Skeletal muscle tissue (tissue), 4 donors: ENCODE measurements around the gene CUEDC2. TPM values are rescaled to one million over a fixed set of nuclear protein-coding genes. Genes with fewer than 3 reads are reported as not detected.

Experiments used
- H3K27ac ChIP-seq: one replicate; pipeline ENCODE4 v1.7.0; 2013; ENCODE audit warnings: mild to moderate bottlenecking, low read depth, low read length, inconsistent platforms
- H3K27me3 ChIP-seq, 3 donors: one replicate each; pipeline ENCODE4 v1.7.0; 2013; ENCODE audit warnings: low read length in 3 of 3; ENCODE audit not compliant: control insufficient read depth in 3 of 3, insufficient read depth in 3 of 3
- H3K36me3 ChIP-seq, 3 donors: one replicate each; pipeline ENCODE4 v1.7.0; 2013; ENCODE audit warnings: low read length in 3 of 3; ENCODE audit not compliant: control insufficient read depth in 3 of 3, insufficient read depth in 3 of 3
- H3K4me1 ChIP-seq, 3 donors: one replicate each; pipeline ENCODE4 v1.7.0; 2013; ENCODE audit warnings: low read length in 3 of 3, mild to moderate bottlenecking in 3 of 3; ENCODE audit not compliant: control insufficient read depth in 3 of 3, insufficient read depth in 3 of 3
- H3K4me3 ChIP-seq, 3 donors: one replicate each; pipeline ENCODE4 v1.7.0; 2013; ENCODE audit warnings: low read length in 3 of 3
- H3K9ac ChIP-seq, 3 donors: one replicate each; pipeline ENCODE4 v1.7.0; 2013; ENCODE audit warnings: low read length in 3 of 3, mild to moderate bottlenecking in 3 of 3, moderate library complexity in 2 of 3, low read depth in 1 of 3
- H3K9me3 ChIP-seq, 3 donors: one replicate each; pipeline ENCODE4 v1.7.0; 2013; ENCODE audit warnings: low read length in 3 of 3; ENCODE audit not compliant: control insufficient read depth in 3 of 3
- total RNA-seq: library from RNA; depleted of rRNA; stranded (reverse); fragments of >200 nt; gene quantifications from one replicate; pipeline ENCODE4 v1.2.3, GENCODE V29; 2014
- donor health status: Osteomylitis.

Gene CUEDC2
- total RNA-seq, 1 donor from 2014 or later = 31.3 TPM

- peaks cover 10 to 14% (median 13%) of the 10 kb centered on the region in 3 donors for H3K4me1 ChIP-seq
- peaks cover 4 to 8% (median 7%) of the 10 kb centered on the region in 3 donors for H3K36me3 ChIP-seq
- H3K27ac ChIP-seq = no peak overlapping the region
- H3K9ac ChIP-seq = no peak overlapping the region
- H3K27me3 ChIP-seq = peaks cover 3 to 10% (median 5%) of the 10 kb centered on the region in 3 donors
- H3K9me3 ChIP-seq = no peaks in the 10 kb centered on the region
- H3K4me3 ChIP-seq = no peak overlapping the region
These were observed 2.9 kb downstream of the CUEDC2 start for GRCh38 chr10:102429468-102429867.

GRCh38 chr10:102426803-102427287 lies 5.5 kb downstream of the CUEDC2 start:
- H3K27me3 ChIP-seq = no peaks in the 10 kb centered on the region
- peaks cover 21 to 23% (median 22%) of the 10 kb centered on the region in 3 donors for H3K4me1 ChIP-seq
- peaks cover 19 to 22% (median 20%) of the 10 kb centered on the region in 3 donors for H3K36me3 ChIP-seq
- H3K27ac ChIP-seq = no peak overlapping the region
- H3K9me3 ChIP-seq = no peaks in the 10 kb centered on the region
- H3K4me3 ChIP-seq = no peak overlapping the region
- no peak overlapping the region for H3K9ac ChIP-seq

DNA sequence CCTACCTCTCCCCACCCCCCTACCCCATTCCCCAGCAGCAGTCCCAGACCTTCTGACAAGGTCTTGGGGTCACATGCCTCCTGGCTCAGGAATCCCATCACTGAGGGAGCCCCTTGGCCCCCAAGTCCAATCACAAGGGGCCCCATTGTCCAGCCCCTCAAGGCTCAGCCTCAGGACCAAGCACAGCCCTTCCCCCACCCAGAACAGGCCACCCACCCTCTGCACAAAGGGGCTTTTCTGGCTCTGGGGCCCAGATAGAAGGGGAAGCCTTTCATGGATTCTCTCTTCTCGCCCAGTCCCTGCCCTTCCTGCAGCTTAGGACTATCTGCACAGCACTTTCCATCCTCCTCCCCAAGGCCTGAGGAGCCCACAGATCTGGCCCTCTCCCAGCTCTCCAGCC lies 6.9 kb downstream of the CUEDC2 start:
- H3K4me3 ChIP-seq = no peak overlapping the region
- H3K27ac ChIP-seq = no peak overlapping the region
- no peaks in the 10 kb centered on the region for H3K27me3 ChIP-seq
- H3K36me3 ChIP-seq = peaks cover 19 to 22% (median 20%) of the 10 kb centered on the region in 3 donors
- H3K4me1 ChIP-seq = peaks cover 17 to 22% (median 19%) of the 10 kb centered on the region in 3 donors
- no peaks in the 10 kb centered on the region for H3K9me3 ChIP-seq
- no peak overlapping the region for H3K9ac ChIP-seq

GRCh38 chr10:102424916-102425315 lies 7.5 kb downstream of the CUEDC2 start:
- no peaks in the 10 kb centered on the region for H3K27me3 ChIP-seq
- H3K27ac ChIP-seq = no peak overlapping the region
- no peak overlapping the region for H3K9ac ChIP-seq
- H3K4me3 ChIP-seq = no peak overlapping the region
- H3K36me3 ChIP-seq = peaks cover 19 to 22% (median 20%) of the 10 kb centered on the region in 3 donors
- H3K9me3 ChIP-seq = no peaks in the 10 kb centered on the region
- peaks cover 22 to 26% (median 25%) of the 10 kb centered on the region in 3 donors for H3K4me1 ChIP-seq

- Histone ChIP-seq H3K27ac (no peak overlapping the region), H3K4me3 (no peak overlapping the region), H3K27me3 (peaks cover 0 to 2% (median 0%) of the 10 kb centered on the region in 3 donors)
These were observed 8.2 kb downstream of the CUEDC2 start for GRCh38 chr10:102424145-102424544.

DNA sequence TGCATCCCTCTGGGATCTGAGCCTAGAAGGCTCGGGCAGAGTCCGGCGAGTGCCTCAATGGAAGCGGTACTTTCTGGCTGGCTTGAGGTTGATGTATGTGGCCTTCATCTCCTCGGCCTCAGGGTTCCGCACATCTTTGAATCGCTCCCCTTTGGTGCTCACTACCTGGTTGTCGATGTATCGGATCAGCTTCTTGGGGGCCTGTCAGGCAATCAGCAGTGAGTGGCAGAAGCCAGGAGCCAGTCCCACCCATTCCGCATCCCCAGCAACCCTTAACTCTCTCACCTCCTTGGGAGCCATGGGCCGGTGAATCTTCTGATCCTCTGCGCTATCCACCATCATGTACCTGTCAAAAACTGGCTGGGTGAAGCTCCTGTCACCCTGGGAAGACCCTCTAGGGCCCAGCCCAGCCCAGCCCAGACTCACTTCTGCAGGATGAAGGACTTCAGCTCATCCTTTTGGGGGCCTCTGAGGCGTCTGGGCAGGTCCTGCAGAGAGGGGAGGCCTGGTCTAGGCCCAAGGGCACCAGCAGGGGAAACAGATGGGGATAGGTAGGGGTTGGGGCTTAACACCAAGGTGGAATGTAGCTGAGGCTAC lies 8.9 kb downstream of the CUEDC2 start:
- peaks cover 33 to 38% (median 34%) of the 10 kb centered on the region in 3 donors for H3K4me1 ChIP-seq
- no peak overlapping the region for H3K9ac ChIP-seq
- peaks cover 19 to 22% (median 20%) of the 10 kb centered on the region in 3 donors for H3K36me3 ChIP-seq
- no peak overlapping the region for H3K4me3 ChIP-seq
- H3K27ac ChIP-seq = no peak overlapping the region
- H3K9me3 ChIP-seq = no peaks in the 10 kb centered on the region
- peaks cover under 1 to 6% (median 5%) of the 10 kb centered on the region in 3 donors for H3K27me3 ChIP-seq

More at GRCh38 chr10:102424145-102424544, 8.2 kb downstream of the CUEDC2 start:
- Histone ChIP-seq H3K9ac (no peak overlapping the region), H3K4me1 (peaks cover 29 to 34% (median 31%) of the 10 kb centered on the region in 3 donors), H3K9me3 (no peaks in the 10 kb centered on the region), H3K36me3 (peaks cover 19 to 22% (median 20%) of the 10 kb centered on the region in 3 donors)

- H3K4me1 ChIP-seq = peaks cover 33 to 38% (median 34%) of the 10 kb centered on the region in 3 donors
- H3K9ac ChIP-seq = peak overlapping the region; percentile 92 to 94 (median 94)
- H3K4me3 ChIP-seq = peak overlapping the region; percentile 81 to 99 (median 97)
- H3K27me3 ChIP-seq = peaks cover 8 to 14% (median 11%) of the 10 kb centered on the region in 3 donors
- no peaks in the 10 kb centered on the region for H3K9me3 ChIP-seq
- peak overlapping the region; percentile 72 for H3K27ac ChIP-seq
- peaks cover 19 to 22% (median 20%) of the 10 kb centered on the region in 3 donors for H3K36me3 ChIP-seq
These were observed 9.7 kb downstream of the CUEDC2 start for GRCh38 chr10:102422545-102423129.

DNA sequence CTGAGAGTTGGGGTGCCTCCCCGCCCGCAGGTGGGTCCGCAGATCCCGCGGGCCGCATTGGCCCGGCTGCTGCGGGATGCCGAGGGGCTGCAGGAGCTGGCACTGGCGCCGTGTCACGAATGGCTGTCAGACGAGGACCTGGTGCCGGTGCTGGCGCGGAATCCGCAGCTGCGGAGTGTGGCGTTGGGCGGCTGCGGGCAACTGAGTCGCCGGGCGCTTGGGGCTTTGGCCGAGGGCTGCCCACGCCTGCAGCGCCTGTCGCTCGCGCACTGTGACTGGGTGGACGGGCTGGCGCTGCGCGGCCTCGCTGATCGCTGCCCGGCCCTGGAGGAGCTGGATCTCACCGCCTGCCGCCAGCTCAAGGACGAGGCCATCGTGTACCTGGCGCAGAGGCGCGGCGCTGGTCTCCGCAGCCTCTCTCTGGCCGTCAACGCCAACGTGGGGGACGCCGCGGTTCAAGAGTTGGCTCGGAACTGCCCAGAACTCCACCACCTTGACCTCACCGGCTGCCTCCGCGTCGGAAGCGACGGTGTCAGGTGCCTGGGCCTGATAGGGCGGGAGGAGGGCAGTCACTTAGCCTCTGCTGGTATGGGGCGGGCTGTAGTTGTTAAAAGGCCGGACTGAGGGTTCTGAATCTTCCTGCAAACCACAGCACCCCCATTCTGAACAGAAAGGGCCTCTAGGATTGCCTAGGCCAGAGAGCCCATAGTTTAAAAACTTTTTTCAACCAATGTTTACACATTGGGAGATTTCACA lies 10.4 kb downstream of the CUEDC2 start:
- H3K27ac ChIP-seq = peak overlapping the region; percentile 72
- H3K27me3 ChIP-seq = peaks cover 8 to 18% (median 13%) of the 10 kb centered on the region in 3 donors
- H3K36me3 ChIP-seq = peaks cover 17 to 20% (median 19%) of the 10 kb centered on the region in 3 donors
- H3K9ac ChIP-seq = peak overlapping the region; percentile 92 to 94 (median 94)
- H3K9me3 ChIP-seq = no peaks in the 10 kb centered on the region
- peaks cover 33 to 38% (median 34%) of the 10 kb centered on the region in 3 donors for H3K4me1 ChIP-seq
- H3K4me3 ChIP-seq = peak overlapping the region; percentile 81 to 99 (median 97)

GRCh38 chr10:102421507-102421756 lies 10.9 kb downstream of the CUEDC2 start:
- Histone ChIP-seq H3K4me3 (peak overlapping the region; percentile 81 to 99 (median 97)), H3K9ac (peak overlapping the region; percentile 92 to 94 (median 94)), H3K36me3 (peaks cover 17 to 20% (median 19%) of the 10 kb centered on the region in 3 donors), H3K4me1 (peaks cover 33 to 38% (median 34%) of the 10 kb centered on the region in 3 donors), H3K27ac (peak overlapping the region; percentile 72), H3K27me3 (peaks cover 11 to 19% (median 17%) of the 10 kb centered on the region in 3 donors), H3K9me3 (no peaks in the 10 kb centered on the region)
